Activated naive CD4-positive, alpha-beta T cell treated with anti-CD3 and anti-CD28 coated beads, Interleukin-2, amount 50 U/mL, for 16 hours (primary cell): ENCODE results near the gene RHOF.

Experiments
- DNase-seq: peaks from one replicate; pipeline ENCODE4 v3.0.0-alpha.2; 2020

Gene RHOF

DNA sequence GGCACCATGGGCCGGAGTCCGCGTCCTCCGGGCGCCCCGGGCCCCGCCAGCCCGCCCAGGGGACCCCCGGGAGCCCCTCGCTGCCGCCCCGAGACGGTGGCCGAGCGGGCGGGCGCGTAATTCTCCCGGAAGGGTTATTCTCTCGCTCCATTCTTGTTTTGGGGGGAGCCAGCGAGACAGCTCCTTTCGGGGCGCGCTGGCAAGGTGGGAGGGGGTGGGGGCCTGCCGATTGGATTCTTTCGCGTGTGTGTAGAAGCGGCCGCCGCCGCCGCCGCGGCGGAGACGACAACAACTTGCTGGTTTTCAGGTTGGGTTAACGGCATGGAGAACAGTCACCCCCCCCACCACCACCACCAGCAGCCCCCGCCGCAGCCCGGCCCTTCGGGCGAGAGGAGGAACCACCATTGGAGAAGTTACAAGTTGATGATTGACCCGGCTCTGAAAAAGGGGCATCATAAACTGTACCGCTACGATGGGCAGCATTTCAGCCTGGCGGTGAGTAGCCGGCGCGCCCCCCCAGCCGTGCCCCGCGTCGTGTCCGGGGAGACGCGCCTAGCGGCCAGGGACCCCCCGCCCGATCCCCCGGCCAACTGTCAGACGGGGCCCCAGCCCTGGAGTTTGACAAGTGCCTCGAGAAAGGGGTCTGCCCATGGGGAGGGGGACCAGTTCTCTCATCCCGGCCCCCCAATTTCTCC, 11.1 kb upstream of the RHOF start:
- peak; percentile 67 for DNase-seq

DNA sequence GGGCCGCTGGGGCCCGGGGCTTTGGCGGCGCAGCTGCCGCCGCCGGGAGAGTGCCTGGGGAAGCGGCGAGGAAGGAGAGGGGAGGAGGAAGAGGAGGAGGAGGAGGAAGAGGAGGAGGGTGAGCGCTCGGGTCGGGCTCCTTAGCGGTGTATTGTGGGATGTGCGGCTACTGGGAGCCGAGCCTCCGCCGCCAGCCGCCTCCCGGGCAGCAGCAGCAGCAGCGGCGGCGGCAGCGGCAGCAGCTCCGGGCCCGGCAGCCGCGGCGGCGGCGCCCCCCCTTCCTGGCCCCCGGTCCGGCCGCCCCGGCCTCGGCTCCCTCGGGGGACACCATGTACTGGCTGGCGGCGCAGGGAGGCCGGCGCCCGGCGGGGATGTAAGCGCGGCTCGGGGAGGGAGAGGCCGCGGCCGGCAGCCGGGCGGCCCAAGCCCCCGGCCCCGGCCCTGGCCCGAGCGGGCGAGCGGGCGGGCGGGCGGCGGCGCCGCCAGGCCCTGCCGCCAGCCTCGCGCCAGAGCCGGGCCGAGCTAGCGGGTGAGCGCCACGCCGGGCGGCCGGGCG, 10.5 kb upstream of the RHOF start, which contains the start of gene SETD1B:
TSS of gene SETD1B (plus strand) at position 149 of the 556 bp plus-strand sequence. CDS start 729 bp downstream, outside the sequence.
- DNase-seq = peak; percentile 61

DNA sequence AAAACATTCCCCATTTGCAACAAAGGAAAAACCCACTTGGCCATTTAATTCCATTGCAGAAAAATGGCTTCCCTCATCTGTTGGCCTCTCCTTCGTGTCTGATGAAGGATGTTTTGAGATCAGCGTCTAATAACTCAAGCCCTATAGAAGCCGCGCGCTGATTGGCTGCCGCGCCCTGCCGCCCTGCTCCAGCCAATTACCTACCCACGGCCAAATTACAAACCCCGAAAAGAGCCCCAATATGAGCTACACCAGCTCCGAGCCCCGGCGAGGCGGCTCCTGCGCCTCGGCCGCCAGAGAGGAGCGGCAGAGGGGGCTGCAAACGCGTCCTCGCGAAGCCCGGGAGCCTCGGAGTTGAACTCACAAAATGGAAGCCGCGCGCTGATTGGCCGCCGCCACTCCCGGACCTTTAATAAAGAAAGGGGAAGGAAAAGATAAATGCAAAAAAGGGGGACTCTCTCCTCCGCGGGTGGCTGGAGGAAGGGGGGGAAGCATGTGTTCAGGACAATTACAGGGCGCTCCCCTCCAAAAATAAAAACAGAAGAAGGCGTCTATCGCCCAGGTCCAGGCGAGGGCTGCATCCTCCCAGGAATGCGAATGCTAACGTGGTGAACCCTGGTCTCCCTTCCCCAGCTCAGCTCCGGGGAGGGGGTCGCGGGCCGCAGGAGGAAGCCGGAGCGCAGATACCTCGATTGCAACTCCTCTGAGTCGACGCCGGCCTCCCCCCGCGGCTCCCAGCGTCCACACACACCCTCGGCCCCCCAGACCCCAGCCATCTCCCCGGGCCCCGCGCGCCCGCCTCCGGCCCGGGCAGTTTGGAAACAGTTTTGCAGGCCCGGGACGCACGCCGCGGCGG, 9.6 kb upstream of the RHOF start:
- peak; percentile 88 for DNase-seq

GRCh38 chr12:121802485-121802842, 9.0 kb upstream of the RHOF start:
- DNase-seq = no peak

- DNase-seq = peak; percentile 30
These were observed 8.4 kb upstream of the RHOF start for GRCh38 chr12:121801595-121802484.

DNA sequence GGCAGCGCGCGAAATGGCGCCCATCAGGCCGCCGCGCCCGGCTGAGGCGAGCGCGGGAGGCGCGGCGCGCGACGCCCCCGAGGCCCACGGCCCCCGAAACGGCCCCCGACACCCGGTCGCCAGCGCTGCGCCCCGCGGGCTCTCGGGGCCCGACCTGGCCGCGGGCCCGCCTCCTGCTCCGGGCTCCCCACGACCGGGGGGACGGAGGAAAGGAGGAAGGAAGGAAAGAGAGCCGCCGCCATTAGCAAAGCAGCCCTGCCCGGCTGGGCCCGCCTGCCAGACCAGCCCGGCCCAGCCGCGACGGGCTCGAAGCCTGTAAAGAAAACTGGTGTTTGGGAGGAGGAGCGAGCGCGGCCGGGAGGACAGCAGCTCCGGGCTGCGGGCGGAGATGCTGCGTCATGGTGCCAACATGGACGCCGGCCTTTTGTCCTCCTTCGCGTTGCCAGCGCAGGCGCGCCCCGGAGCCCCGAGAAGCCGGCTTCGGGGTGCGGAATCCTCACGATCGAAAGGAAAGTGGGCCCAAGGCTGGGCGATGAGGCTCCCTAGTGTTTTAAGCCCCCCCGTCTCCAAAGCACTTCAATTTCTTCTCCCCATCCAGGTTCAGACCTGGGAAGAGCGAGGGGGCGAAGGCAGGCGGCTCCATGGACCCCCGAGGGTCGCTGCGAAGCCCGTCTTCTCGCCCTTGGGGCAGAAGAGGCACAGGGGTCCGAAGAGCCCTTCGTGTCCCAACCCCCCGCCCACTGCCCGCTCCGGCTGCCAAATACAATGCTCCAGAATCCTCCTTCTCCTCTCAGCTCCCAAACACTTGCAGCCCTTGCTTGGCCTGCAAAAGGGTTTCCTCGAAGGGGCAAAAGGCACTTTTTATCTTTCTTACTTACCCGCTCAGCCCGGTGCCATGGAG, 7.5 kb upstream of the RHOF start:
- DNase-seq = peak; percentile 76

DNA sequence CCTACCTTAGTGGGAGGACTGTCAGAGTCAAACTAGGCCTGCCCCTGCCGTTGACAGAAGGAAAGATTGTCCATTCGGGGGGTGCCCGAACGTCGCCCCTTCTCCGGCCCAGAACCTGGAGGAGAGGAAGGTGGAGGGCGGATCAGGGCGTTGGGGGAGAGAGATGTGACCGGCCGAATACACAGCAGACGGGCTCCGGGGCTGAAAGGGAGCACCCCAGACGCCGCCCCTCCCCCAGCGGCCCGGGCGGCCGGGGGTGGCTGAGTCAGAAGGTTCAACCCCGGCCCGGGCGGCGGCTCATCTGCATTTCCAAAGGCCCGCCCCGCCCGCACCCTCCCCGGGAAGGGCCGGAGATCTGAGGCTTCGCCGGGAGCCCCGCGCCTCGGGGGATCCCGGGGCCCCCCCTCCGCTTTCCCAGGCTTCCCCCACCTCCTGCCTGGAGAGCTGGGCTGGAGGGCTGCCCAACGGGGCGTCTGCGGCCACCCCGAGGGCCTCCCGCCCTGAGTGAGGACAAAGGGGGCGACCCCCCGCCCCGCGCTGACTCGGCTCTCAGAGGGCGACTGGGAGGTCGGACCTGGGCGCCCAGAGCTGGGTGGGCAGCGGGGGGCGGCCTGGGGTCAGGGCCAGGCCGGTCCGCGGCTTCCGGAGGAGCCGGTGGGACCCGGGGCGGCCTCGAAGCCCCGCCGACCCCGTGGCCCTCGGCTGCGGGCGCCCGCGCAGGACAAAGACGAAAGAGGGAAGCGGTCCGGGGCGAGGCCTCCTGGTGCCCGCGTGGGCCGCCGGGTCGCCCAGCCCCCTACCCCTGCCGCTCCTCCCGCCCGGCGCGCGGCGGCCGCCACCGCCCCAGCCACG, 6.6 kb upstream of the RHOF start:
- DNase-seq = peak; percentile 81

DNA sequence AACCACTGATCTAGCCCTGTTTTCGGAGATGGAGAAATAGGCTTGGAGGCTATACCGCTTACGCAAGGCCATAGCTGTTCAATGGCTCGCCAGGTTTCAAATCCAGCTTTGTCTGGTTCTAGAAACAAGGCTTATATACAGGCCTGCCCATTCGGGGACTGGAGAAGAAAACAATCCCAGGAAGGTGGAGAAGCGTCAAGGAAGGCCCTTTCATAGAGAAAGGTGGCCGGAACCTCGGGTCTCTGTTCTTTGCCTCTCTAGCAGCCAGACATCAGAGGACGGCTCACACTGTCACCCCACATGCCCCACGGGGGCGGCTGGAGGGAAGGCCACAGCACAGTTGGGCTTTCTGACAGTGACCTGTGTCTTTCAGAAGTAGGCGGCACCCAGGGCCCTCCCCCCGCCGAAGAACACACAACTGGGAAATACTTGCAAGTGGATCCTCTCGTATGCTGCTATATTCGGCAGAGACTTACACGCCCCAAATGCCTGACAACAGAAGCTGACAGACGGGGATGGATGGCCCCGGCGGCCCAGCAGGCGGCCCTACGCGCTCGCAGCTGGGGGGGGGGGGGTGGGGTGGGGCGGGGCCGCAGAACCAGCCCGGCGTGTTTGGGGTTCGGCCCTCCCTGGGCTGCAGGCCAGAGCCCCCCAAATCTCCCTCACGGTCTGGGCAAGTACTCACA, 5.8 kb upstream of the RHOF start:
- peak; percentile 56 for DNase-seq

GRCh38 chr12:121798787-121799155, 5.3 kb upstream of the RHOF start:
- DNase-seq = no peak

DNA sequence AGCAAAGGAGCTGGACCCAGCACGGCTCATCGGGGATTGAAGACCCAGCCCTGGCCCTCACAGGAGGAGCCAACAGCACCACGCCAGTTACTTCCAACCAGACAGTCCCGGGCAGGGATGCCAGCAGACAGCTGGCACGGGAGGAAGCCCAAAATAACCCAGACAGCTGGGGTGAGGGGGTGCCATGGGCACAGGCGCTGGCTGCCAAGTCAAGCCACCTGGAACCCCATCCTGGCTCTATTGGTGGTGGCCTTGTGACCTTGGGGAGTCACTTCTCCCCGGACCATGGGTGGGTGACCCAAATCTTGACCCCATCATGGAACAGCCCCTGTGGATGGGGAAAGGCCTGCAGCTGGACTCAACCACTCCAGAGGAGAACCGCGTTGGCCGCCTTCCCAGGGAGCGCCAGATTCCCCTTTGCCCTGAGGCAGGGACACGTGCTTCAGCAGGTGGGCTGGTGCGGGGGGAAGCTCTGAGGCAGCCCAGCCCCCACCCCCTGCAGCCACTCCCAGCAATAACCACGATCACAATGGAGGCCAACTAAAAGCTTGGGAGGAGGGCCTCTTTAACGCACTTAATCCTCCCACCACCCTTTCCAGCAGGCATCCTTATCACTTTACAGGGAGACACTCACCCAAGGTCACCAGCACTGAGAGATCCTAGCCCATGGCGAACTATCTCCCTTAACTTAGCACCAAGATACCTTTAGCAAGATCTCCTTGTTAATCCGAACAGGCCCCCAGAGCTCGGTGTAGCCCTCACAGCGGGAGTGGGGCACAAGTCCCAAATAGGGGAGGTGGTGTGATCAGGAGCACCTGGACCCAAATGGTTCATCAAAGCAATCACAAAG, 4.7 kb upstream of the RHOF start:
- no peak for DNase-seq

DNA sequence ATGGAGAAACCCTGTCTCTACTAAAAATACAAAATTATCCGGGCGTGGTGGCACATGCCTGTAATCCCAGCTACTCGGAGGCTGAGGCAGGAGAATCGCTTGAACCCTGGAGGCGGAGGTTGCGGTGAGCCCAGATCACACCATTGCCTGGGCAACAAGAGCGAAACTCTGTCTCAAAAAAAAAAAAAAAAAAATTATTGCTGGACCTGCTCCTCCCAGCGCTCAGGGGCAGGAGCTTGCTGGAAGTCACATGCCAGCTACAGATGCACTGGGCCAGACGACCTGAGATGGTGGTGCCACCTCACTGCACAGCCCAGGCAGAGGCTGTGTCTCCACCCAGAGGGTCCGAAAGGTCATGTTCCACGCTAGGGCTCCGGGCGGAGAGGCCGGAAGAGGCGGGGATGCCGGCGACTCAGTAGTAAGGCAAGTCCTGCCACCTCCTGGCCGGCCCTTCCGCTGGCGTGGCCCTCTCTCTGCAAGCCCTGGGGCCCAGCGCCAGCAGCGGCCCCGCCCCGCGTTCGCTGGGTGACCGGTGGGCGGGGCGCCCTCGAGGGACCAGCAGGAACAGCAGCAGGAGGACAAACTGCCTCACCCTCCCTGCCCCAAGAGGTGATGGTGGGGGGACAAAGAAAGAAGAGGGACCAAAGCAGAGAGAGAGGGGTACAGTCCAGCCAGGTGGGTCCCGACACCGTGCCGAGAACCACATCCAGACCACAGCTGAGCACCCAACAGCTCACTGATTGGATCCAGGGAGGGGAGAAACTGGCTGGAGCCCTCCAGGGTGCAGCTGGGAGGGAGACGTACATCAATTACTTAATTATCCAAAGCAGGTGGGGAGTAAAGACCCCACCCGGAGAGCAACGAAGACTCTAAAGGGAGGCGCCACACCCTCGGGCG, 3.6 kb upstream of the RHOF start:
- no peak for DNase-seq

DNA sequence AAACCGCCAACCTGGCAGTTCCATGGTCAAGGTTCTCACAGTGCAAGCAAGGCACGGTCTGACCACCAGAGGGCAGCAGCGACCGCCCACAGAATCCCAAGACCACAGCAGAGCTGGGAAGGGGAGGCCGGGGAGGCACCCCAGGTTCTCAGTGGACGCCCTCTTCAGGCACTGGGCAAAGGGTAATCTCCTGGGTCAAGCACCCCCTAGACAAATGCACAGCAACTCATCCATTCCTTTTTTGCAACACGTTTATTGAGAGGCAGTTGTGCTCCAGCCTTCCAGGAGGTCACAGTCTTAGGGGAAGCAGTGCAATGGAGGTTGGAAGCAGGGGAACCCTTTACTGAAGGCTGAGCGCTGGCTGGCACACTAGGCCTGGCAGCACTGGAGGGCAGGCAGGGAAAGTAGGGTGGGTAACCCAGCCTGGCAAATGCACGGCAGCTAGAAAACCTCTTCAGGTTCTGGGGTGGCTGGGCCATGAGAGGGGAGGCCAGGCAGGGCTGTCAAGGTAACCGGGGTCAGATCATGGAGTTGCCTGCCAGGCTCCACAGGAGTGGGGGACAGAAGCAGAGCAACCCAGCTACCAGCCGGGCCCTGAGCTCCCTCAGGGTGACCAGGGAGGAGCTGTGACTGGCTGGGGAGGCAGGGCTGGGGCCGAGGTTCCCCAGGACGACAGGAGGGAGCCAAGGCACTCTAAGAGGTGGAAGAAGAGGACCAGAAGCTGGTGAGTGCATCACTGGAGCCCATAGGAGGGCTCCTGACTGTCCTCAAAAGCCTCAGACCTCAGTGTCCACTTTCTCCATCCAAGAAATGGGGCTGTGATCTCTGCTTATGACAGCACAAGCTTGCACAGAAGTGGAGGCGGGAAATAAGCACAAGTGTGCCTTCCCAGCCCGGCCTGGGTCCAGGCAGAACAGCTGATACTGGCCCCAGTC, 1.8 kb upstream of the RHOF start:
- DNase-seq = peak; percentile 82

GRCh38 chr12:121794534-121795033, 1.1 kb upstream of the RHOF start:
- no peak for DNase-seq

DNA sequence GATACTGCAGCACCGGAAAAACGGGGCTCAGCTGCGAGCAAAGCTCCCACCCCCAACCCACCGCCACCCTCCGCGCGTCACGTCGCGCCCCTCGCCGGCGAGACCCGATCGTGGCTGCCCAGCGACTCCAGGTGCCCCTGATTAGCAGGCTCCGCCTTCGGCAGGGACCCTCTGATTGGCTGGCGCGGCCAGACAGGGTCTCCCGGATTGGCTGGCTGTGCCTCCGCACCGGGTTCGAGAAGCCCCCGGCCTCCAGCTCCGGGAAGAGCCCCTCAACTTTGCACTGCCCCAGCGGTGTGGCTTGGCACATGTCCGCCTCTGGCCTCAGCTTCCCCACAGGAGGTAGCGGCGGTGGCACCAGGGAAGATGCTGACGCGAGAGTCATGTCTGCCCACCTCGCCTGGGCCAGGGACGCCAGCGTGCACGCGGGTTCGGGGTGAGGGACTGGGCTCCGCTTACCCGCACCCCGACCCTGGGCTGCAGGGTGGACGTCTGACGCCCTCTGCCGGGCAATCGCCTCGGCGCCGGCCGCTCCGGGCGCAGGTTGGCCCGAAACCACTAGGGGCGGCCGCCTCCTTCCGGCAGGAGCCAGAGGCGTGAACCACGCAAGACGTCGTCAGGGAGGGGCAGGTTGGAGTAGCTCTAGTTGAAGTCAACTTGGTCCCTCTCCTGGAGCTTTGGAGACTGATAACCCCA, 498 bp upstream of the RHOF start:
- DNase-seq = peak; percentile 96

DNA sequence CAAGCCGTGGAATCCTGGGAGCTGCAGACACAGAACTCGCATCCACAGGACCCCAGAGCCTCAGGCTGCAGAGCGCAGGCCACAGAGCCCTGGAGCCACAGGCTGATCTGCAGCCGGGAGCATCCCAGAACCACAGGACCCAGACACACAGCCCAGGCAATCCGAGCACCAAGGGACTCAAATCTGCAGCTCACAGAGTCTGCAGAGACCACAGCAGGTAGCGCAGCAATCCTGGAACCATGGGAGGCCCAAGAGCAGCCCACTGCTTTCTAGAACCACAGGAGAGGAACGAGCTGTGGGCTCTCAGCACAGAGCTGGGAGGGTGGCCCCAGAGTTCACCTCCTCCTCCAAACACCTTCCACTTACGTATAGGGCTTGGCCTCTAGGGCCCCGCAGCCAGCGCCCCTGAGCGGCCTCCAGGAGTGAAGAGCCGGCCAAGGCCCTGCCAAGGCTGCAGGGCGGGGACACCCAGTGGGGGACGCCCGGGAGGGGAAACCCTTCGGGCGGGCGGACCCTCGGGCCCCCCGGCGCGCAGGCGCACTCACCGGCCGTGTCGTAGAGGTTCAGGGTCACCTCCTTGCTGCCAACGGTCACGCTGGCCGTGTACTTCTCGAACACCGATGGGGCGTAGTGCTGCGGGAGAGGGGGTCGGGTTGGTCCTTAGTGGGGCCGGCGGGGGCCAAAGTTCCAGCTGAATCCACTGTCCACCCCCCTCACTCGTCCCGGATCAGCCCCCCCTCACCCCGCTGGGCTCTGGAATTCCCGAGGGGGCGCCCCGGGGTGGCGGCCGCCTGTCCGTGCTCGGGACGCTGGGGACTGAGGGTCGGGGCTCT, 665 bp downstream of the RHOF start:
- DNase-seq = peak; percentile 59
